ENCODE data around the gene PHYKPL. TPM values are rescaled to one million over a fixed set of nuclear protein-coding genes. Genes with fewer than 3 reads are reported as not detected.

PHYKPL gene
- total and polyA plus RNA-seq, 2 donors (not counting 3 experiments of a cell fraction or from before 2014, with no cell fraction given) = 71.7 to 81.7 TPM

- Histone ChIP-seq H3K27me3 (ENCODE audit: control insufficient read depth in 2 of 2, insufficient read depth in 2 of 2, low read length in 2 of 2) (no peaks in the 10 kb centered on the region), H3K9me3 (replicated peaks; ENCODE audit: control insufficient read depth, insufficient read depth, low read length) (no peaks in the 10 kb centered on the region), H3K36me3 (ENCODE audit: control insufficient read depth in 2 of 2, extremely low read depth in 1 of 2, insufficient read depth in 2 of 2, low read length in 2 of 2) (peaks cover 8 to 17% of the 10 kb centered on the region in 2 experiments), H3K9ac (replicated peaks; ENCODE audit: extremely low read depth, insufficient read depth, low read length) (no peak overlapping the region), H2AFZ (ENCODE audit: low read depth, low read length) (no peak overlapping the region), H3K4me1 (ENCODE audit: control insufficient read depth, extremely low read depth, insufficient read depth, low read length) (peaks cover 16% of the 10 kb centered on the region), H3K4me2 (ENCODE audit: insufficient read depth, low read length) (no peak overlapping the region), H3K27ac (ENCODE audit: insufficient read depth, low read depth, low read length) (no peak overlapping the region), H3K4me3 (replicated peaks in 1 of 3; ENCODE audit: insufficient read depth in 1 of 3, low read depth in 1 of 3, low read length in 3 of 3) (no peak overlapping the region), H3K79me2 (ENCODE audit: control insufficient read depth, insufficient read depth, low read length) (peaks cover 33% of the 10 kb centered on the region), H3K9me1 (replicated peaks; ENCODE audit: control insufficient read depth, extremely low read depth, insufficient read depth, low read length) (no peaks in the 10 kb centered on the region), H4K20me1 (replicated peaks; ENCODE audit: control insufficient read depth, extremely low read depth, insufficient read depth, low read length) (no peaks in the 10 kb centered on the region)
- dilution Hi-C loops (cut with MboI; ENCODE audit: extremely low pct_ligation_motif_present, low sequenced_read_pairs) = no loop called here
- no peak for FAIRE-seq
- ChIA-PET CTCF (no interaction called here), POLR2A (interaction anchor here (0.7 kb wide), 1 partner anchor 398 kb away, joined by 3 read pairs; no protein-coding TSS in a partner anchor)
- intact Hi-C loops (cut with micrococcal nuclease) = no loop called here
- DNase-seq (ENCODE audit: low read depth, low spot score) = no peak
- TF ChIP-seq EZH2 (IDR thresholded peaks at IDR 0.05; ENCODE audit: borderline replicate concordance, low read depth, low read length, severe bottlenecking) (no peak), POLR2A (IDR thresholded peaks at IDR 0.05; ENCODE audit: low read depth, low read length) (no peak), MYC (IDR thresholded peaks at IDR 0.05; ENCODE audit: low read depth, low read length) (no peak), MAX (IDR thresholded peaks at IDR 0.05; ENCODE audit: insufficient read depth, insufficient read length) (no peak), POLR2AphosphoS5 (IDR thresholded peaks at IDR 0.05; ENCODE audit: insufficient read depth, low read depth, low read length) (no peak), JUN (IDR thresholded peaks at IDR 0.05; ENCODE audit: borderline replicate concordance, insufficient read depth, insufficient read length, low read depth) (no peak), CTCF (IDR thresholded peaks at IDR 0.05; ENCODE audit: extremely low read depth in 1 of 2, insufficient read depth in 1 of 2, low read depth in 1 of 2, low read length in 2 of 2) (no peak), FOS (IDR thresholded peaks at IDR 0.05; ENCODE audit: borderline replicate concordance, insufficient read depth, low read length) (no peak), GATA2 (IDR thresholded peaks at IDR 0.05; ENCODE audit: insufficient read depth, insufficient read length, low read depth, low read length) (no peak)
- BruUV-seq (replicated peaks) = no TSS peak
Observed at GRCh38 chr5:178228609-178229008, 4.0 kb downstream of the PHYKPL start.
